OCI-LY1 (cell line): ENCODE data around the gene COG8.

Source experiments
- H2AFZ ChIP-seq: fragments of 200-600 bp; sonication (generic), shearing (Covaris generic); 2 replicates; pipeline ENCODE4 v1.6.0; 2014; ENCODE audit warnings: antibody characterized with exemption, mild to moderate bottlenecking, low read length
- H3F3A ChIP-seq: fragments of 200-600 bp; sonication (generic), shearing (Covaris generic); 2 replicates; pipeline ENCODE4 v1.6.0; 2014; ENCODE audit warnings: mild to moderate bottlenecking, antibody characterized with exemption, low read length, moderate library complexity; ENCODE audit not compliant: insufficient read depth
- H3K27ac ChIP-seq: fragments of 200-600 bp; sonication (generic); 2 replicates; pipeline ENCODE4 v1.5.1; 2014; ENCODE audit warnings: low read length, mixed run types, mild to moderate bottlenecking, low read depth; ENCODE audit not compliant: poor library complexity, severe bottlenecking
- H3K27me3 ChIP-seq: fragments of 200-600 bp; sonication (generic); 2 replicates; pipeline ENCODE4 v1.6.0; 2014; ENCODE audit warnings: antibody characterized with exemption, mild to moderate bottlenecking, low read length, moderate library complexity; ENCODE audit not compliant: insufficient read depth
- H3K36me3 ChIP-seq: fragments of 200-600 bp; sonication (generic); 2 replicates; pipeline ENCODE4 v1.6.1; 2014; ENCODE audit warnings: mild to moderate bottlenecking, antibody characterized with exemption, low read length, moderate library complexity, mixed read lengths; ENCODE audit not compliant: insufficient read depth
- H3K4me1 ChIP-seq: fragments of 200-600 bp; sonication (generic); 2 replicates; pipeline ENCODE4 v1.5.1; 2014; ENCODE audit warnings: mild to moderate bottlenecking, low read length, moderate library complexity; ENCODE audit not compliant: insufficient read depth, severe bottlenecking
- H3K4me2 ChIP-seq: fragments of 200-600 bp; sonication (generic), shearing (Covaris generic); 2 replicates; pipeline ENCODE4 v1.6.1; 2014; ENCODE audit warnings: low read length
- H3K4me3 ChIP-seq: fragments of 200-600 bp; sonication (generic); 2 replicates; pipeline ENCODE4 v1.5.1; 2014; ENCODE audit warnings: low read length, low read depth, mild to moderate bottlenecking, mixed read lengths; ENCODE audit not compliant: poor library complexity, severe bottlenecking
- H3K79me2 ChIP-seq: fragments of 200-600 bp; shearing (Covaris generic); 2 replicates; pipeline ENCODE4 v1.6.1; 2016; ENCODE audit warnings: mixed run types, low read length, mixed read lengths; ENCODE audit not compliant: insufficient read depth
- H3K9ac ChIP-seq: fragments of 200-600 bp; sonication (generic), shearing (Covaris generic); 2 replicates; pipeline ENCODE4 v1.6.1; 2014; ENCODE audit warnings: mild to moderate bottlenecking, low read length, mixed read lengths
- H3K9me2 ChIP-seq: fragments of 200-600 bp; sonication (generic), shearing (Covaris generic); 2 replicates; pipeline ENCODE4 v1.6.1; 2014; ENCODE audit warnings: low read depth, mild to moderate bottlenecking, low read length, mixed read lengths
- H3K9me3 ChIP-seq: fragments of 200-600 bp; shearing (Covaris generic); 2 replicates; pipeline ENCODE4 v1.6.1; 2014; ENCODE audit warnings: low read length, mixed read lengths
- H4K20me1 ChIP-seq: fragments of 200-600 bp; sonication (generic), shearing (Covaris generic); 2 replicates; pipeline ENCODE4 v1.6.0; 2016; ENCODE audit warnings: mild to moderate bottlenecking, low read length; ENCODE audit not compliant: insufficient read depth
- EZH2 ChIP-seq: fragments of 200-600 bp; sonication (generic), shearing (Covaris generic); IDR thresholded peaks from 2 replicates; pipeline ENCODE4 v1.8.0; 2017; ENCODE audit warnings: borderline replicate concordance, mixed run types, mild to moderate bottlenecking, antibody characterized with exemption, low read length, moderate library complexity, mixed read lengths
- TF ChIP-seq, protein P1 (sequence below): fragments of 200-600 bp; sonication (generic), shearing (Covaris generic); IDR thresholded peaks from 2 replicates; pipeline ENCODE4 v1.5.1; 2017; ENCODE audit warnings: mild to moderate bottlenecking, antibody characterized with exemption, low read length, moderate library complexity, mixed read lengths

COG8 gene

DNA sequence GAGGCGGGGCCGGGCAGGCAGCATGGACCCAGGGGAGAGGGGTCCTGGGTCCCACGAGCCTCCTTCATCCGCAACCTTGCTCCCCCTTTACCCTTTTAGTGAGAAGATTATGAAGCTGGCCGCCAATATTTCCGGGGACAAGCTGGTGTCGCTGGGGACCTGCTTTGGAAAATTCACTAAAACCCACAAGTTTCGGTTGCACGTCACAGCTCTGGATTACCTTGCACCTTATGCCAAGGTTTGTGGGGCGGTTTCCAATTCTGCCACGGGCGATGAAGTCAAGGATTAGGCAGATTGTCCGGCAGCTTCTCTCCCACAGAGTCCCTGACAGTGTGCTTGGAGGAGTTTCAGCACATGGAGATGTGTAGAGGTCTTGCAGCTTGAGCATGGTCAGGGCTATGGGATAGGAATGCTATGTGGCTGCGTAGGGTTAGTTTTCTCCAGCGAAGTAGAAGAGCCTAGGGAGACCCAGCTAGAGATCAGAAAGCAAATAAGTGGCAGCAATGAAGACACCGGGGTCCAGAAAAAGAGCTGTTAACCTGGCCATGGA lies 806 bp upstream of the COG8 start:
- no peaks in the 10 kb centered on the region for H3F3A ChIP-seq
- H2AFZ ChIP-seq, result no peak overlapping the region
- H3K4me2 ChIP-seq, result peak overlapping the region; percentile 95
- H3K9me2 ChIP-seq, result no peaks in the 10 kb centered on the region
- H3K27me3 ChIP-seq, result no peaks in the 10 kb centered on the region
- H3K4me3 ChIP-seq, result peak overlapping the region; percentile 95
- TF ChIP-seq, protein P1, sequence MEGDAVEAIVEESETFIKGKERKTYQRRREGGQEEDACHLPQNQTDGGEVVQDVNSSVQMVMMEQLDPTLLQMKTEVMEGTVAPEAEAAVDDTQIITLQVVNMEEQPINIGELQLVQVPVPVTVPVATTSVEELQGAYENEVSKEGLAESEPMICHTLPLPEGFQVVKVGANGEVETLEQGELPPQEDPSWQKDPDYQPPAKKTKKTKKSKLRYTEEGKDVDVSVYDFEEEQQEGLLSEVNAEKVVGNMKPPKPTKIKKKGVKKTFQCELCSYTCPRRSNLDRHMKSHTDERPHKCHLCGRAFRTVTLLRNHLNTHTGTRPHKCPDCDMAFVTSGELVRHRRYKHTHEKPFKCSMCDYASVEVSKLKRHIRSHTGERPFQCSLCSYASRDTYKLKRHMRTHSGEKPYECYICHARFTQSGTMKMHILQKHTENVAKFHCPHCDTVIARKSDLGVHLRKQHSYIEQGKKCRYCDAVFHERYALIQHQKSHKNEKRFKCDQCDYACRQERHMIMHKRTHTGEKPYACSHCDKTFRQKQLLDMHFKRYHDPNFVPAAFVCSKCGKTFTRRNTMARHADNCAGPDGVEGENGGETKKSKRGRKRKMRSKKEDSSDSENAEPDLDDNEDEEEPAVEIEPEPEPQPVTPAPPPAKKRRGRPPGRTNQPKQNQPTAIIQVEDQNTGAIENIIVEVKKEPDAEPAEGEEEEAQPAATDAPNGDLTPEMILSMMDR, result no peak
- no peak for TF ChIP-seq EZH2
- peak overlapping the region; percentile 98 for H3K9ac ChIP-seq
- H3K9me3 ChIP-seq, result no peaks in the 10 kb centered on the region
- peak overlapping the region; percentile 38 for H3K27ac ChIP-seq
- H3K4me1 ChIP-seq, result peaks cover 26% of the 10 kb centered on the region
- H3K36me3 ChIP-seq, result peaks cover 48% of the 10 kb centered on the region
- peaks cover 28% of the 10 kb centered on the region for H3K79me2 ChIP-seq
- no peaks in the 10 kb centered on the region for H4K20me1 ChIP-seq

DNA sequence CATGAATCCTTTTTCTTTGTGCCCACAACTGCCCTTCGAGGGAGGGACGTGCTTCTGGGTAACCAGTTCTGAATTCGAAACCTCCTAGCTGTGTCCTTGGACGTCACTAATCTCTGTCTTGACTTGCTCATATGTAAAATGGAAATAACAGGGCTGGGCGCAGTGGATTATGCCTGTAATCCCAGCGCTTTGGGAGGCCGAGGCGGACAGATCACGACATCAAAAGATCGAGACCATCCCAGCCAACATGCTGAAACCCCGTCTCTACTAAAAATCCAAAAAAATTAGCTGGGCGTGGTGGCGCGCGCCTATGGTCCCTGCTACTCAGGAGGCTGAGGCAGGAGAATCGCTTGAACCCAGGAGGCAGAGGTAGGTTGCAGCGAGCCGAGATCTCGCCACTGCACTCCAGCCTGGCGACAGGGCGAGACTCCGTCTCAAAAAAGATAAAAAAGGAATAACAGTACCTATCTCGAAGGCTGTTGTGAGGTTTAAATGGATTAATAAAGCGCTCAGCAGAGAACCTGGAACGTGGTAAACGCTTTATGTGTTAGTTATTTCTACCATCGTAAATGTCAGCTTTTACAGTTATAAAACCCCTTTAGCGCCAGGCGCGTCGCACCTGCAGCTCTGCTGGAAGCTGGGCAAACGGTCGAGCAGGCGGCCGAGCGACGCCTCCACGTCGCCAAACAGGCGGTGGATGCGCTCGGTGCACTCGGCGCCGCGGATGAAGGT lies 641 bp downstream of the COG8 start:
- no peaks in the 10 kb centered on the region for H3K27me3 ChIP-seq
- H3K9ac ChIP-seq, result peak overlapping the region; percentile 98
- H3K36me3 ChIP-seq, result peaks cover 56% of the 10 kb centered on the region
- H3K79me2 ChIP-seq, result peaks cover 28% of the 10 kb centered on the region
- H3F3A ChIP-seq, result no peaks in the 10 kb centered on the region
- H3K9me2 ChIP-seq, result no peaks in the 10 kb centered on the region
- peaks cover 26% of the 10 kb centered on the region for H3K4me1 ChIP-seq
- H3K27ac ChIP-seq, result peak overlapping the region; percentile 52
- TF ChIP-seq, protein P1, result no peak
- no peak for TF ChIP-seq EZH2
- H4K20me1 ChIP-seq, result no peaks in the 10 kb centered on the region
- H3K4me3 ChIP-seq, result peak overlapping the region; percentile 95
- H2AFZ ChIP-seq, result no peak overlapping the region
- H3K4me2 ChIP-seq, result peak overlapping the region; percentile 79
- no peaks in the 10 kb centered on the region for H3K9me3 ChIP-seq

- peaks cover 11% of the 10 kb centered on the region; the same call in 1 of the 2 replicates for H3K79me2 ChIP-seq
Observed at GRCh38 chr16:69334696-69335095, 4.7 kb downstream of the COG8 start.

More at GRCh38 chr16:69334696-69335095, 4.7 kb downstream of the COG8 start:
- H3K4me3 ChIP-seq, result no peak overlapping the region
- no peak overlapping the region for H3K9ac ChIP-seq
- H3K27ac ChIP-seq, result no peak overlapping the region
- no peaks in the 10 kb centered on the region for H3K27me3 ChIP-seq
- no peak overlapping the region for H2AFZ ChIP-seq
- peaks cover 41% of the 10 kb centered on the region for H3K36me3 ChIP-seq
- no peak for TF ChIP-seq EZH2
- TF ChIP-seq, protein P1, result no peak
- no peaks in the 10 kb centered on the region for H3F3A ChIP-seq
- no peaks in the 10 kb centered on the region for H3K9me2 ChIP-seq
- H3K4me1 ChIP-seq, result peaks cover 17% of the 10 kb centered on the region
- no peaks in the 10 kb centered on the region for H4K20me1 ChIP-seq
- H3K4me2 ChIP-seq, result no peak overlapping the region
- no peaks in the 10 kb centered on the region for H3K9me3 ChIP-seq
